GM19193 (cell line): ENCODE measurements around the gene PRKAR1B.

ENCODE experiments used
- POLR2A ChIP-seq: IDR thresholded peaks from 4 replicates; pipeline ENCODE4 v1.6.1; 2011; ENCODE audit not compliant: insufficient read depth, insufficient read length; ENCODE audit errors: extremely low read depth

PRKAR1B gene

GRCh38 chr7:716222-716621 lies 10.9 kb downstream of the PRKAR1B start:
- TF ChIP-seq POLR2A = no peak

- no peak for TF ChIP-seq POLR2A
Observed at GRCh38 chr7:714251-714671, 12.8 kb downstream of the PRKAR1B start.

- no peak for TF ChIP-seq POLR2A
Observed at GRCh38 chr7:713488-714230, 13.4 kb downstream of the PRKAR1B start.

GRCh38 chr7:713139-713457 lies 14.0 kb downstream of the PRKAR1B start:
- no peak for TF ChIP-seq POLR2A

- no peak for TF ChIP-seq POLR2A
Observed at GRCh38 chr7:712381-713138, 14.5 kb downstream of the PRKAR1B start.

- no peak for TF ChIP-seq POLR2A
Observed at GRCh38 chr7:711922-712380, 15.1 kb downstream of the PRKAR1B start.

- TF ChIP-seq POLR2A = no peak
Observed at GRCh38 chr7:711093-711921, 15.8 kb downstream of the PRKAR1B start.

- TF ChIP-seq POLR2A = no peak
Observed at GRCh38 chr7:710161-710560, 16.9 kb downstream of the PRKAR1B start.

GRCh38 chr7:707296-708000 lies 19.6 kb downstream of the PRKAR1B start:
- TF ChIP-seq POLR2A = no peak

GRCh38 chr7:706721-707120 lies 20.4 kb downstream of the PRKAR1B start:
- no peak for TF ChIP-seq POLR2A

GRCh38 chr7:703049-703448 lies 24.0 kb downstream of the PRKAR1B start:
- no peak for TF ChIP-seq POLR2A

GRCh38 chr7:701086-701671 lies 25.9 kb downstream of the PRKAR1B start:
- no peak for TF ChIP-seq POLR2A

- no peak for TF ChIP-seq POLR2A
Observed at GRCh38 chr7:699476-700170, 27.5 kb downstream of the PRKAR1B start.
